ENCODE results near the gene IQGAP2.

The IQGAP2 gene

DNA sequence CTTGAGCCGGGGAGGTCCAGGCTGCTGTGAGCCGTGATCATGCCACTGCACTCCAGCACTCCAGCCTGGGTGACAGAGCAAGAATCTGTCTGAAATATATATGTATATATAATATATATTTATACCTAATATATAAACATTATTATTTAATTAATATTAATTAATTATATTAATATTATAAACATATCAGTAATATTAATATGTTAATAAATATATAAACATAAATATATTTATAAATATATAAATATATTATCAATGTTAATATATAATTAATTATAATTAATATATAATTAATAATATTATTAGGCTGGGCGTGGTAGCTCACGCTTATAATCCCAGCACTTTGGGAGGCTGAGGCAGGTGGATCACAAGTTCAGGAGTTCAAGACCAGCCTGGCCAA, 354.0 kb downstream of the IQGAP2 start:
- TF ChIP-seq, protein P1, sequence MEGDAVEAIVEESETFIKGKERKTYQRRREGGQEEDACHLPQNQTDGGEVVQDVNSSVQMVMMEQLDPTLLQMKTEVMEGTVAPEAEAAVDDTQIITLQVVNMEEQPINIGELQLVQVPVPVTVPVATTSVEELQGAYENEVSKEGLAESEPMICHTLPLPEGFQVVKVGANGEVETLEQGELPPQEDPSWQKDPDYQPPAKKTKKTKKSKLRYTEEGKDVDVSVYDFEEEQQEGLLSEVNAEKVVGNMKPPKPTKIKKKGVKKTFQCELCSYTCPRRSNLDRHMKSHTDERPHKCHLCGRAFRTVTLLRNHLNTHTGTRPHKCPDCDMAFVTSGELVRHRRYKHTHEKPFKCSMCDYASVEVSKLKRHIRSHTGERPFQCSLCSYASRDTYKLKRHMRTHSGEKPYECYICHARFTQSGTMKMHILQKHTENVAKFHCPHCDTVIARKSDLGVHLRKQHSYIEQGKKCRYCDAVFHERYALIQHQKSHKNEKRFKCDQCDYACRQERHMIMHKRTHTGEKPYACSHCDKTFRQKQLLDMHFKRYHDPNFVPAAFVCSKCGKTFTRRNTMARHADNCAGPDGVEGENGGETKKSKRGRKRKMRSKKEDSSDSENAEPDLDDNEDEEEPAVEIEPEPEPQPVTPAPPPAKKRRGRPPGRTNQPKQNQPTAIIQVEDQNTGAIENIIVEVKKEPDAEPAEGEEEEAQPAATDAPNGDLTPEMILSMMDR (IDR thresholded peaks at IDR 0.05): no peak

Data from LNCAP (cell line).